Activated CD4-positive, alpha-beta T cell treated with anti-CD3 and anti-CD28 coated beads for 36 hours (primary cell): Measurements from ENCODE around the gene FAM114A1. TPM values are rescaled to one million over a fixed set of nuclear protein-coding genes. Genes with fewer than 3 reads are reported as not detected.

Experiments
- ATAC-seq: fragments of 200-7000 bp; cut with Tn5 transposase; one replicate; pipeline ENCODE4 v1.10.0; 2021; ENCODE audit warnings: mild to moderate bottlenecking, moderate library complexity
- CTCF ChIA-PET: fragments of 350-600 bp; sonication (Branson Sonifier 250); formaldehyde crosslinking; loops from one replicate; lab custom pipeline; 2021; ENCODE audit warnings: antibody characterized with exemption; lab: Charles Lee
- POLR2A ChIA-PET: fragments of 350-600 bp; sonication (Branson Sonifier 250); formaldehyde crosslinking; loops from one replicate; lab custom pipeline; 2021; ENCODE audit warnings: antibody characterized with exemption, inconsistent platforms; lab: Charles Lee
- DNase-seq: peaks from one replicate; pipeline ENCODE4 v3.0.0-alpha.2; 2020
- H3K27ac Mint-ChIP-seq: one replicate; pipeline ENCODE4 v1.8.0; 2021; ENCODE audit warnings: mixed read lengths
- H3K27me3 Mint-ChIP-seq: one replicate; pipeline ENCODE4 v1.8.0; 2021; ENCODE audit warnings: mixed read lengths
- H3K36me3 Mint-ChIP-seq: one replicate; pipeline ENCODE4 v1.8.0; 2021; ENCODE audit warnings: low read depth, mixed read lengths
- H3K4me1 Mint-ChIP-seq: one replicate; pipeline ENCODE4 v1.8.0; 2021; ENCODE audit warnings: mixed read lengths
- H3K4me3 Mint-ChIP-seq: one replicate; pipeline ENCODE4 v1.8.0; 2021; ENCODE audit warnings: mild to moderate bottlenecking, moderate library complexity, mixed read lengths
- H3K9me3 Mint-ChIP-seq: one replicate; pipeline ENCODE4 v1.8.0; 2021; ENCODE audit warnings: low read depth, mixed read lengths
- intact Hi-C, 2 experiments: fragments of 100-400 bp; cut with DNase I in 1 of 2; cut with micrococcal nuclease in 1 of 2; formaldehyde crosslinking; loops; one replicate each; pipeline versions ENCODE4 v1.14.2 to v1.15.1; 2022 to 2024; cut with DNase I, micrococcal nuclease
- total RNA-seq, 2 experiments: library from RNA; stranded (reverse); gene quantifications; one replicate each; pipeline ENCODE4 v1.2.3, GENCODE V29; 2021

Gene FAM114A1
- total RNA-seq, 2 experiments from 2014 or later: 0.26 to 0.32 TPM

- Mint-ChIP-seq H3K9me3 (no peaks in the 10 kb centered on the region), H3K27ac (no peak overlapping the region), H3K4me1 (peaks cover 2% of the 10 kb centered on the region), H3K27me3 (peaks cover 16% of the 10 kb centered on the region), H3K4me3 (no peak overlapping the region), H3K36me3 (no peaks in the 10 kb centered on the region)
- intact Hi-C loops: no loop called here
- DNase-seq (no peak), ATAC-seq (no peak)
- CTCF ChIA-PET: interaction anchor here (0.8 to 2.2 kb wide), 3 partner anchors 12 to 113 kb away, joined by 3 to 17 read pairs (median 5); no protein-coding TSS in a partner anchor
- POLR2A ChIA-PET: no interaction called here
These were observed 5.0 kb downstream of the FAM114A1 start for GRCh38 chr4:38872620-38873019.

GRCh38 chr4:38873290-38873944, 5.8 kb downstream of the FAM114A1 start:
- DNase-seq (no peak), ATAC-seq (no peak)
- H3K9me3 Mint-ChIP-seq: no peaks in the 10 kb centered on the region
- H3K27me3 Mint-ChIP-seq: peaks cover 13% of the 10 kb centered on the region
- no peak overlapping the region for H3K4me3 Mint-ChIP-seq
- CTCF ChIA-PET: interaction anchor here (0.8 to 2.2 kb wide), 6 partner anchors 12 to 114 kb away, joined by 3 to 17 read pairs (median 4); no protein-coding TSS in a partner anchor
- POLR2A ChIA-PET: no interaction called here
- intact Hi-C loops: no loop called here
- no peak overlapping the region for H3K27ac Mint-ChIP-seq
- peaks cover under 1% of the 10 kb centered on the region for H3K4me1 Mint-ChIP-seq
- H3K36me3 Mint-ChIP-seq: no peaks in the 10 kb centered on the region

- Mint-ChIP-seq H3K27ac (no peak overlapping the region), H3K9me3 (no peaks in the 10 kb centered on the region), H3K27me3 (peaks cover 4% of the 10 kb centered on the region), H3K36me3 (no peaks in the 10 kb centered on the region), H3K4me3 (no peak overlapping the region), H3K4me1 (no peaks in the 10 kb centered on the region)
- intact Hi-C loops: no loop called here
- ATAC-seq (no peak), DNase-seq (no peak)
- POLR2A ChIA-PET: no interaction called here
- CTCF ChIA-PET: interaction anchor here (0.7 to 1.6 kb wide), 3 partner anchors 15 to 236 kb away, joined by 3 to 8 read pairs (median 3); no protein-coding TSS in a partner anchor
These were observed 9.0 kb downstream of the FAM114A1 start for GRCh38 chr4:38876636-38877035.

- Mint-ChIP-seq H3K4me1 (peaks cover 6% of the 10 kb centered on the region), H3K27ac (no peak overlapping the region), H3K9me3 (no peaks in the 10 kb centered on the region), H3K27me3 (no peaks in the 10 kb centered on the region), H3K4me3 (no peak overlapping the region), H3K36me3 (no peaks in the 10 kb centered on the region)
- ChIA-PET POLR2A (no interaction called here), CTCF (interaction anchor here (0.5 to 0.8 kb wide), 2 partner anchors 19 to 259 kb away, joined by 3 to 4 read pairs; no protein-coding TSS in a partner anchor)
- ATAC-seq (no peak), DNase-seq (no peak)
- intact Hi-C loops: no loop called here
These were observed 16.6 kb downstream of the FAM114A1 start for GRCh38 chr4:38884254-38884653.

- Mint-ChIP-seq H3K9me3 (peaks cover 2% of the 10 kb centered on the region), H3K27me3 (no peaks in the 10 kb centered on the region), H3K4me3 (peak overlapping the region; percentile 52), H3K36me3 (no peaks in the 10 kb centered on the region), H3K27ac (peak overlapping the region; percentile 88), H3K4me1 (peaks cover 18% of the 10 kb centered on the region)
- intact Hi-C loops: loop anchor here (1.0 to 5.0 kb wide), 5 partner anchors 33 to 758 kb away; partner anchors contain the start of genes TMEM156 (in 2 of the 2) and TLR6 (in 1 of the 2)
- ATAC-seq (peak; percentile 78), DNase-seq (no peak)
- POLR2A ChIA-PET: interaction anchor here (0.6 to 0.9 kb wide), 3 partner anchors 51 to 345 kb away, joined by 3 to 5 read pairs (median 3); no protein-coding TSS in a partner anchor
- CTCF ChIA-PET: interaction anchor here (0.6 to 2.4 kb wide), 19 partner anchors 9 to 293 kb away, joined by 3 to 16 read pairs (median 4); partner anchors contain the start of genes TLR10, TLR6 and WDR19
These were observed 21.5 kb downstream of the FAM114A1 start for GRCh38 chr4:38889143-38889542.

GRCh38 chr4:38891051-38891983, 23.7 kb downstream of the FAM114A1 start:
- peaks cover 23% of the 10 kb centered on the region for H3K4me1 Mint-ChIP-seq
- peaks cover 2% of the 10 kb centered on the region for H3K27me3 Mint-ChIP-seq
- no peak overlapping the region for H3K4me3 Mint-ChIP-seq
- H3K27ac Mint-ChIP-seq: peak overlapping the region; percentile 9
- H3K36me3 Mint-ChIP-seq: no peaks in the 10 kb centered on the region
- ATAC-seq: no peak
- peaks cover 2% of the 10 kb centered on the region for H3K9me3 Mint-ChIP-seq
- intact Hi-C loops: no loop called here
- no peak for DNase-seq
- ChIA-PET CTCF (interaction anchor here (0.6 to 2.6 kb wide), 6 partner anchors 10 to 1084 kb away, joined by 3 to 16 read pairs (median 4); no protein-coding TSS in a partner anchor), POLR2A (interaction anchor here (0.6 kb wide), 1 partner anchor 241 kb away, joined by 3 read pairs; no protein-coding TSS in a partner anchor)

GRCh38 chr4:38894322-38894982, 26.8 kb downstream of the FAM114A1 start:
- ChIA-PET POLR2A (interaction anchor here (0.6 kb wide), 1 partner anchor 228 kb away, joined by 8 read pairs; no protein-coding TSS in a partner anchor), CTCF (interaction anchor here (0.6 to 1.8 kb wide), 7 partner anchors 33 to 838 kb away, joined by 3 to 6 read pairs (median 4); partner anchors contain the start of gene TLR1)
- DNase-seq (peak; percentile 18), ATAC-seq (no peak)
- H3K4me3 Mint-ChIP-seq: no peak overlapping the region
- no peaks in the 10 kb centered on the region for H3K36me3 Mint-ChIP-seq
- H3K27ac Mint-ChIP-seq: no peak overlapping the region
- H3K9me3 Mint-ChIP-seq: peaks cover 2% of the 10 kb centered on the region
- H3K27me3 Mint-ChIP-seq: peaks cover 2% of the 10 kb centered on the region
- intact Hi-C loops: no loop called here
- H3K4me1 Mint-ChIP-seq: peaks cover 24% of the 10 kb centered on the region

GRCh38 chr4:38896940-38897339, 29.3 kb downstream of the FAM114A1 start:
- H3K4me1 Mint-ChIP-seq: peaks cover 15% of the 10 kb centered on the region
- ATAC-seq: no peak
- POLR2A ChIA-PET: no interaction called here

GRCh38 chr4:38898245-38898644, 30.6 kb downstream of the FAM114A1 start:
- H3K9me3 Mint-ChIP-seq: no peaks in the 10 kb centered on the region
- no peak for DNase-seq
- no peak for ATAC-seq
- intact Hi-C loops: no loop called here
- peaks cover 15% of the 10 kb centered on the region for H3K4me1 Mint-ChIP-seq
- ChIA-PET POLR2A (no interaction called here), CTCF (no interaction called here)
- no peak overlapping the region for H3K4me3 Mint-ChIP-seq
- no peak overlapping the region for H3K27ac Mint-ChIP-seq
- H3K36me3 Mint-ChIP-seq: no peaks in the 10 kb centered on the region
- peaks cover 2% of the 10 kb centered on the region for H3K27me3 Mint-ChIP-seq

More at GRCh38 chr4:38896940-38897339, 29.3 kb downstream of the FAM114A1 start:
- no peak overlapping the region for H3K27ac Mint-ChIP-seq
- no peaks in the 10 kb centered on the region for H3K9me3 Mint-ChIP-seq
- intact Hi-C loops: no loop called here
- peaks cover 2% of the 10 kb centered on the region for H3K27me3 Mint-ChIP-seq
- no peaks in the 10 kb centered on the region for H3K36me3 Mint-ChIP-seq
- DNase-seq: no peak
- no peak overlapping the region for H3K4me3 Mint-ChIP-seq
- CTCF ChIA-PET: interaction anchor here (0.5 to 1.3 kb wide), 3 partner anchors 30 to 652 kb away, joined by 3 read pairs; no protein-coding TSS in a partner anchor

- no peak for DNase-seq
- Mint-ChIP-seq H3K9me3 (no peaks in the 10 kb centered on the region), H3K4me1 (peaks cover 3% of the 10 kb centered on the region), H3K36me3 (no peaks in the 10 kb centered on the region), H3K27ac (no peak overlapping the region), H3K4me3 (no peak overlapping the region), H3K27me3 (no peaks in the 10 kb centered on the region)
- CTCF ChIA-PET: interaction anchor here (0.6 to 7.4 kb wide), 40 partner anchors 9 to 765 kb away, joined by 3 to 121 read pairs (median 4); partner anchors contain the start of gene WDR19
- POLR2A ChIA-PET: interaction anchor here (0.5 kb wide), 2 partner anchors 127 to 239 kb away, joined by 3 to 4 read pairs; no protein-coding TSS in a partner anchor
- ATAC-seq: no peak
- intact Hi-C loops: loop anchor here (1.0 to 10.0 kb wide), 5 partner anchors 85 to 543 kb away; no protein-coding TSS in a partner anchor
These were observed 34.6 kb downstream of the FAM114A1 start for GRCh38 chr4:38902221-38902620.
